Activated CD4-positive, alpha-beta T cell treated with anti-CD3 and anti-CD28 coated beads, Interleukin-2, Interleukin-4, amounts not matched to agents 100 ng/mL and 50 ng/mL, durations not matched to agents 16 hours and 8 hours (primary cell): Measurements from ENCODE around the gene TRAK1.

Experiments
- DNase-seq: peaks from one replicate; pipeline ENCODE4 v3.0.0-alpha.2; 2020; ENCODE audit warnings: low spot score

The TRAK1 gene

GRCh38 chr3:42157540-42158538 lies 66.7 kb downstream of the TRAK1 start:
- peak; percentile 55 for DNase-seq

- no peak for DNase-seq
These were observed 68.0 kb downstream of the TRAK1 start for GRCh38 chr3:42159147-42159546.

- DNase-seq = peak; percentile 10
These were observed 68.7 kb downstream of the TRAK1 start for GRCh38 chr3:42159706-42160472.

- no peak for DNase-seq
These were observed 70.1 kb downstream of the TRAK1 start for GRCh38 chr3:42161050-42161935.

- no peak for DNase-seq
These were observed 71.3 kb downstream of the TRAK1 start for GRCh38 chr3:42162462-42162861.

- DNase-seq = no peak
These were observed 72.6 kb downstream of the TRAK1 start for GRCh38 chr3:42163622-42164244.

GRCh38 chr3:42164656-42165055 lies 73.5 kb downstream of the TRAK1 start:
- DNase-seq = no peak

GRCh38 chr3:42165211-42165610 lies 74.1 kb downstream of the TRAK1 start:
- DNase-seq = no peak

- no peak for DNase-seq
These were observed 75.1 kb downstream of the TRAK1 start for GRCh38 chr3:42166214-42166613.

- no peak for DNase-seq
These were observed 75.6 kb downstream of the TRAK1 start for GRCh38 chr3:42166662-42167300.

- no peak for DNase-seq
These were observed 78.5 kb downstream of the TRAK1 start for GRCh38 chr3:42169579-42170120.

GRCh38 chr3:42172047-42172654 lies 81.0 kb downstream of the TRAK1 start:
- no peak for DNase-seq

GRCh38 chr3:42173307-42173706 lies 82.2 kb downstream of the TRAK1 start:
- no peak for DNase-seq

GRCh38 chr3:42174679-42175385 lies 83.7 kb downstream of the TRAK1 start:
- DNase-seq = no peak

GRCh38 chr3:42175386-42176240 lies 84.5 kb downstream of the TRAK1 start:
- DNase-seq = no peak

GRCh38 chr3:42176242-42177034 lies 85.3 kb downstream of the TRAK1 start:
- DNase-seq = no peak

- DNase-seq = no peak
These were observed 86.1 kb downstream of the TRAK1 start for GRCh38 chr3:42177068-42177800.
